Cardiac fibroblast (primary cell): ENCODE data around the gene RPN2.
A peak's percentile ranks its signal among the peaks of the same experiment; 100 is the strongest.

ENCODE experiments used
- DNase-seq, 2 donors: peaks; one replicate each; pipeline versions ENCODE4 v3.0.0 to v3.0.0-alpha.2; 2010; ENCODE audit warnings: low read depth in 2 of 2
- H3K4me3 ChIP-seq, 2 donors: replicated peaks in 1 of 2; 1 replicate in 1 of 2; 2 replicates in 1 of 2; pipeline ENCODE4 v1.5.1; 2011; ENCODE audit warnings: low read depth in 2 of 2, low read length in 2 of 2, mild to moderate bottlenecking in 2 of 2, moderate library complexity in 1 of 2
- CTCF ChIP-seq: IDR thresholded peaks from one replicate; pipeline ENCODE4 v1.5.1; 2011; ENCODE audit warnings: low read depth, mild to moderate bottlenecking, low read length, inconsistent platforms

RPN2 gene

GRCh38 chr20:37265152-37265551, 86.0 kb downstream of the RPN2 start:
- DNase-seq: no peak
- no peak for TF ChIP-seq CTCF
- H3K4me3 ChIP-seq: no peak overlapping the region

DNA sequence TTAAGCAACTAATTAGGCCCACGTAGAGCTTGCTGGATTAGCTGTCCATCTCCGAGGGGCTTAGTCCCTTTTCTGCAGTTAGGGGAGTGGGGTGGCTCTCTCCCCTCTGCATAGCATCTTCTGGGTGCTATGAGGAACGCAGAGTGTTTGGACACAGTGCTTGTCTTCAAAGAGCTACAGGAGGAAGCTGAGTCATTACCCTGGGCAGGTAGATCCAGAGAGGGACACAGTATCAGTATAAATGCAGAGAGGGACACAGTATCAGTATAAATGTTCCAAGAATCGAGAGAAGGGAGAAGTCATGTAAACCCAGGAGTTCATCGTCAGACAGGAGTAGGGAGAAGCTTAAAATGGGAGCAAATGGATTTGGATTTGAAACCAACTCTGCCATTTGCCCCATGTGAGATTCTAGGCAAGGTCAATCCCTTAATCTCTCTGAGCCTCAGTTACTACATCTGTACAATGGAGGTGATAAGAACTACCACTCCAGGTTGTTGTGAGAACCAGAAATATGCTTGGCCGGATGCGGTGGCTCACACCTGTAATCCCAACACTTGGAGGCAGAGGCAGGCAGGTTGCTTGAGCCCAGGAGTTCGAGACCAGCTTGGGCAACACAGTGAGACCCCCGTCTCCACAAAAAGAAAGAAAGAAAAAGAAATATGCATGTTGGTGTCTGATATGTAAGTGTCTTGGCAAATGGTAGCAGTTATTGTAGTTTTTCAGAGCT, 88.0 kb downstream of the RPN2 start:
- no peak overlapping the region for H3K4me3 ChIP-seq
- TF ChIP-seq CTCF: no peak
- no peak for DNase-seq

GRCh38 chr20:37267667-37268313, 88.7 kb downstream of the RPN2 start:
- TF ChIP-seq CTCF: no peak
- no peak for DNase-seq
- H3K4me3 ChIP-seq: no peak overlapping the region

DNA sequence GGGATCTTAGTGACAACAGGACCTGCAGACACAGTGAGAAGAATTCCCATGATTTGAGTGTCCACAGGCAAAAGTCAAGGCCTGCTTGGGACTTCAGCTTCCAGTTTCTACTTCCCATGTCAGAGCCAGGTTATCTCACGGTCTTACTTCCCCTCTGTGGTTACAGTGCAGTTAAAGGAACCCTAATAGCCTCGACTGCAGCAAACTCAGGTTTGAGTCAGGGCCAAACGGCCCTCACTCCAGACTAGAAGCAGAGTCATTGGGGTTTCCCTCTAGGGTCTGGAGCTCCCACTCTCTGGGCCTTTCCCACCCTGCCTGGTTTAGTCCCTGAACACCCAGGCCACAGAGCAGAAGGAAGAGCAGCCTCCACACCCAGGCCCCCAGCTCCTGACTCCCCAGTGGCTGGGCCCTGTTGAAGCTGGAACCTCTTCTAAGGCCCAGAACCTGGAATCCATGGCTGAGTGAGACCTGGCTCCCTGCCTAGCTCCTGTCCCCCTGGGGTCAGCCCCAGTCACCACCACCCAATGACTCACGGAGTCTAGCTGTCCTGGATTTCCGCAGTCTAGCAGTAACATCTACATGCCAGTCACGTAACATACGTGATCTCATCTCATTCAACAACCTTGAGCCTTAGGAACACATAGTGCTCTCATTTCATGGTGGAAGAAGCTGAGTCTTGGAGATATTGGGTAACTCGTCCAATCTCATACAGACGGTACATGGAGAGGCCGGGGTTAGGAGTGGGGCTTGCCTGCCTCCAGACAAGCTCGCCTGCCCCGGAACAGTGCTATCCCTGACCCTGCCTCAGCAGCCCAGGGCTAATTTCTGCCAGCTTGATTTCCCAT, 91.7 kb downstream of the RPN2 start:
- peak in 1 of 2 donors; percentile 77 for DNase-seq
- no peak overlapping the region for H3K4me3 ChIP-seq
- no peak for TF ChIP-seq CTCF

- H3K4me3 ChIP-seq: no peak overlapping the region
- TF ChIP-seq CTCF: no peak
- DNase-seq: no peak
Observed at GRCh38 chr20:37271421-37271768, 92.3 kb downstream of the RPN2 start.

DNA sequence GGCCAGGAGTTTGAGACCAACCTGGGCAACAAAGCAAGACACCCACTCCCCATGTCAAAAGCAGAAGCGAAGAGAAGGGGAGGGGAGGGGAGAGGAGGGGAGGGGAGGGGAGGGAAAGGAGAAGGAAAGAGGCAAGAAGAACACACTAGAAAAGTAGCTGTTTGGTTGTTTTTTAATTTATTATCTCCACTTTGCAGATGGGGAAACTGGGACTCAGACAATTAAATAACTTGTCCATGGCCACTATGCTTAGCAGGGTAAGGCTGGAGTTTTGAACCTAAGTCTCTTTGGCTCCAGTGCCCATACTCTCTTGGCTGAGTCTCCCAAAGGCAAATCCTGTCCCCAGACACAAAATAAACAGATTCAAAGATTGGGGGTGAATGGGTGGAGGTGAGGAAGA, 94.9 kb downstream of the RPN2 start:
- H3K4me3 ChIP-seq: no peak overlapping the region
- no peak for TF ChIP-seq CTCF
- no peak for DNase-seq
